ENCODE data around the gene AKNA. TPM values are rescaled to one million over a fixed set of nuclear protein-coding genes. Genes with fewer than 3 reads are reported as not detected.

Gene AKNA
- total and polyA plus RNA-seq, 2 experiments from 2014 or later, result 6.6 to 13.8 TPM

- H3K4me3 ChIP-seq, result no peak overlapping the region
These were observed 15.5 kb downstream of the AKNA start for GRCh38 chr9:114371973-114372917.

GRCh38 chr9:114371343-114371944, 16.3 kb downstream of the AKNA start:
- no peak overlapping the region for H2AFZ ChIP-seq
- DNase-seq (ENCODE audit: low spot score), result no peak
- no peaks in the 10 kb centered on the region for H3K27me3 ChIP-seq
- no peaks in the 10 kb centered on the region for H3K36me3 ChIP-seq (replicated peaks; ENCODE audit: insufficient read depth, low read depth)
- H3K4me2 ChIP-seq, result no peak overlapping the region
- no peak for TF ChIP-seq EZH2phosphoT487 (IDR thresholded peaks at IDR 0.05; ENCODE audit: low read depth, severe bottlenecking, unreplicated experiment)
- H3K4me1 ChIP-seq (ENCODE audit: insufficient read depth), result peaks cover 13% of the 10 kb centered on the region
- H3K79me2 ChIP-seq, result no peaks in the 10 kb centered on the region
- H3K4me3 ChIP-seq, result no peak overlapping the region
- H4K20me1 ChIP-seq (ENCODE audit: insufficient read depth, poor library complexity, severe bottlenecking), result no peaks in the 10 kb centered on the region
- 95% methylated on average over 7 of the region's 7 CpGs for WGBS (ENCODE audit: low lambda C conversion rate, missing lambda C conversion rate)
- no peaks in the 10 kb centered on the region for H3K9me3 ChIP-seq (ENCODE audit: low read depth)
- H3K9me2 ChIP-seq (replicated peaks; ENCODE audit: insufficient read depth), result no peaks in the 10 kb centered on the region
- H3K27ac ChIP-seq, result no peak overlapping the region

More at GRCh38 chr9:114371973-114372917, 15.5 kb downstream of the AKNA start:
- no peak overlapping the region for H3K4me2 ChIP-seq
- H2AFZ ChIP-seq, result no peak overlapping the region
- H3K79me2 ChIP-seq, result no peaks in the 10 kb centered on the region
- no peaks in the 10 kb centered on the region for H3K36me3 ChIP-seq (replicated peaks; ENCODE audit: insufficient read depth, low read depth)
- H3K4me1 ChIP-seq (ENCODE audit: insufficient read depth), result peaks cover 6% of the 10 kb centered on the region
- H3K9me2 ChIP-seq (replicated peaks; ENCODE audit: insufficient read depth), result no peaks in the 10 kb centered on the region
- DNase-seq (ENCODE audit: low spot score), result no peak
- H3K27me3 ChIP-seq, result no peaks in the 10 kb centered on the region
- H3K27ac ChIP-seq, result no peak overlapping the region
- TF ChIP-seq CTCF (IDR thresholded peaks at IDR 0.05; ENCODE audit: poor library complexity), result no peak
- H4K20me1 ChIP-seq (ENCODE audit: insufficient read depth, poor library complexity, severe bottlenecking), result no peaks in the 10 kb centered on the region
- WGBS (ENCODE audit: low lambda C conversion rate, missing lambda C conversion rate), result 76% methylated on average over 14 of the region's 14 CpGs
- H3K9me3 ChIP-seq (ENCODE audit: low read depth), result no peaks in the 10 kb centered on the region

GRCh38 chr9:114370968-114371320, 16.8 kb downstream of the AKNA start:
- Histone ChIP-seq H3K9me2 (replicated peaks; ENCODE audit: insufficient read depth) (no peaks in the 10 kb centered on the region), H3K9me3 (ENCODE audit: low read depth) (no peaks in the 10 kb centered on the region), H3K27ac (no peak overlapping the region), H3K4me3 (no peak overlapping the region), H3K36me3 (replicated peaks; ENCODE audit: insufficient read depth, low read depth) (no peaks in the 10 kb centered on the region), H4K20me1 (ENCODE audit: insufficient read depth, poor library complexity, severe bottlenecking) (no peaks in the 10 kb centered on the region), H2AFZ (no peak overlapping the region), H3K27me3 (no peaks in the 10 kb centered on the region), H3K79me2 (no peaks in the 10 kb centered on the region), H3K4me1 (ENCODE audit: insufficient read depth) (peaks cover 15% of the 10 kb centered on the region), H3K4me2 (no peak overlapping the region)
- WGBS (ENCODE audit: low lambda C conversion rate, missing lambda C conversion rate), result 88% methylated on average over 4 of the region's 4 CpGs
- DNase-seq (ENCODE audit: low spot score), result no peak
- TF ChIP-seq EZH2phosphoT487 (IDR thresholded peaks at IDR 0.05; ENCODE audit: low read depth, severe bottlenecking, unreplicated experiment) (no peak), CTCF (IDR thresholded peaks at IDR 0.05; ENCODE audit: poor library complexity) (no peak), EZH2 (IDR thresholded peaks at IDR 0.05; ENCODE audit: borderline replicate concordance) (no peak)

GRCh38 chr9:114370251-114370967, 17.4 kb downstream of the AKNA start:
- H3K9me2 ChIP-seq (replicated peaks; ENCODE audit: insufficient read depth), result no peaks in the 10 kb centered on the region

More at GRCh38 chr9:114370251-114370967, 17.4 kb downstream of the AKNA start:
- Histone ChIP-seq H3K27ac (no peak overlapping the region), H3K4me2 (no peak overlapping the region), H3K79me2 (no peaks in the 10 kb centered on the region), H3K27me3 (no peaks in the 10 kb centered on the region), H2AFZ (no peak overlapping the region), H3K4me3 (no peak overlapping the region), H3K36me3 (replicated peaks; ENCODE audit: insufficient read depth, low read depth) (no peaks in the 10 kb centered on the region), H3K4me1 (ENCODE audit: insufficient read depth) (peaks cover 21% of the 10 kb centered on the region), H4K20me1 (ENCODE audit: insufficient read depth, poor library complexity, severe bottlenecking) (no peaks in the 10 kb centered on the region), H3K9me3 (ENCODE audit: low read depth) (no peaks in the 10 kb centered on the region)
- WGBS (ENCODE audit: low lambda C conversion rate, missing lambda C conversion rate), result 65% methylated on average over 5 of the region's 6 CpGs
- no peak for DNase-seq (ENCODE audit: low spot score)
- TF ChIP-seq EZH2phosphoT487 (IDR thresholded peaks at IDR 0.05; ENCODE audit: low read depth, severe bottlenecking, unreplicated experiment), result no peak
- TF ChIP-seq CTCF (IDR thresholded peaks at IDR 0.05; ENCODE audit: poor library complexity), result no peak
- TF ChIP-seq EZH2 (IDR thresholded peaks at IDR 0.05; ENCODE audit: borderline replicate concordance), result no peak

Data from hepatocyte (in vitro differentiated cells).